Caki2 (cell line): ENCODE measurements around the gene PPP2R5D. TPM values are rescaled to one million over a fixed set of nuclear protein-coding genes. Genes with fewer than 3 reads are reported as not detected.

Source experiments
- DNase-seq: peaks from one replicate; pipeline ENCODE4 v3.0.0-alpha.2; 2015; ENCODE audit warnings: low read depth
- in situ Hi-C: cut with HindIII; loops from 2 replicates; pipeline ENCODE4 v1.10.0; 2016; ENCODE audit warnings: low sequenced_read_pairs, low pct_unique_long_range_greater_than_20kb, mixed read lengths
- total RNA-seq: library from RNA; depleted of rRNA; stranded (reverse); fragments of >200 nt; shearing (Covaris generic); gene quantifications from 2 replicates; pipeline ENCODE4 v1.2.3, GENCODE V29; 2014; ENCODE audit warnings: low replicate concordance

The PPP2R5D gene
- total RNA-seq, 1 experiment from 2014 or later, result 41.1 TPM

- in situ Hi-C loops, result no loop called here
- no peak for DNase-seq
Measured at GRCh38 chr6:43016176-43016942, 32.0 kb downstream of the PPP2R5D start.

DNA sequence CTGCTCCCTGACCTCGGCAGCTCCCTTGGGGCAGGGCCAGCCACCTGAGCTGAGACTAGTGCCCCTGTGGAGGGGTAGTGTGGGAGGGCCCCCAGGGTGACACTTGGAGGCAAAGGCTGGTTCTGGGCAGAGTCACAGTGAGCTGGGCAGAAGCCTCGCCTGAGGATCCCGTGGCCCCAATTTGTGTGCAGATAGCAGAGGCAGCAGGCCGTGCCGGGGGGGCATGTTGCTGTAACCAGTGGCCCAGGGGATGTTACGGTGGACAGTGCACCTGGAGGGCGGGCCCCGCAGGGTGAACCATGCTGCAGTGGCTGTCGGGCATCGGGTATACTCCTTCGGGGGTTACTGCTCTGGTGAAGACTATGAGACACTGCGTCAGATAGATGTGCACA lies 32.6 kb downstream of the PPP2R5D start:
- no peak for DNase-seq
- in situ Hi-C loops, result no loop called here

DNA sequence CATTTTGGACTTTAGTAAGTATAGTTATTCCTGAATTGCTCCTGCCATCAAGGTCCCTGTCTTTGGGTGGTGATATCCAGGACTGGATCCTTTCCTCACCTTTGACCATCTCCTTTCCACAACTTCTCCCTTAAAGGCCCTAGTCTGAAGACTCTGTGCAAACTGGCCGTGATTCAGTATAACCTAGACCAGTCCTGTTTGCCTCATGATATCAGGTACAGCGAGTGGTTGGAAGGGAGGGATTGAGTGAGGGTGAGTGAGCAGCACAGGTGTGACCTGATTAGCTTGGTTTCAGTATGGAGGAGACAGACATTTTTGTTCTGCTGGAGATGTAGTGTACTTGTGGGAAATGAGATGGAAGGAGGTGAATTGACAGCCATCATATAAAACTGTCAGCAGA lies 34.8 kb downstream of the PPP2R5D start:
- in situ Hi-C loops, result no loop called here

DNA sequence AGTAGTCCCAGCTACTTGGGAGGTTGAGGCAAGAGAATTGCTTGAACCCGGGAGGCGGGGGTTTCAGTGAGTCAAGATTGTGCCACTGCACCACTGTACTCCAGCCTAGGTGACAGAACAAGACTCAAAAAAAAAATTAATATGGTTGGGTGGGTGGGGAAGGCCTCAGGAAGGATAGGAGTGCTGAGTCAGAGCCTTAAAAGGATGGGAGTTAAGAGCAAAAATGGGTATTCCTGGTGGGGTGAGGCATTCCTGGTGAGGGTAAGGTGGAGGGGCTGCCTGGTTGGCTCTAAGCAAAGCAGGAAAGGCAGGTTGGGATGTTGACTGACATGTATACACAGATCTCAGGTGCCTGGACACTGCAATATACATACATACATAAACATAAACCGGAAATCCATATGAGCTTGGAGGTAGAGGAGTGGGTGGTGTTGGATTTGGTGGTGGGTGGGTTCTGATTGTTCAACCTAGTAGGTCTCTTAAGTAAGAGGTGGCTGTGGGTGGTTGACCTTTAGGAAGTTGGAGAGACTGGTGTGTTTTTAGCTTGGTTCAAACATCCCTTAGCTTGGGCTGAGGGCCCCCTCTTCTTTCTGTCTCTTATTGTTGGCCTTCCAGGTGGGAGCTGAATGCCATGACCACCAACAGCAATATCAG lies 35.8 kb downstream of the PPP2R5D start:
- in situ Hi-C loops, result no loop called here
- DNase-seq, result no peak

More for the DNA sequence above, 34.8 kb downstream of the PPP2R5D start:
- DNase-seq, result no peak

DNA sequence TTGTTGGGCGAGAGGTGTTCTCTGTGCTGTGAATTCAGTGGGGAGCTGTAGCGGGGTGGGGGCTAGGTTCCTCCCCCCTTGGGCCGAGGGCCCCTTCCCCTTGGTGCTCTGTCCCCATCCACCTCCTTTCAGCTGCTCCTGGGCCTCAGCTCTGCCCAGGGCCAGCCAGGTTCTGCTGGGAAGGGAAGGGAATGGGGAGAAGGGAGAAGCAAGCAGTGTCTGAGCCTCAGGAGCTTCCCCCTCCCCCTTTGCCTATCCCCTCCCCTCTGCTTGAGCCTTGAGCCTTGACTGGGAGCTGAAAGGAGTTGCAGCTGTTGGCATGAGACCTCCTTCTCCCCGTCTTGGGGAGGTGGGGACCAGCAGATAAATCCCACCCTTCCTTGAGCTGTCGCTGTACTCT lies 36.5 kb downstream of the PPP2R5D start:
- in situ Hi-C loops, result no loop called here
- DNase-seq, result no peak

DNA sequence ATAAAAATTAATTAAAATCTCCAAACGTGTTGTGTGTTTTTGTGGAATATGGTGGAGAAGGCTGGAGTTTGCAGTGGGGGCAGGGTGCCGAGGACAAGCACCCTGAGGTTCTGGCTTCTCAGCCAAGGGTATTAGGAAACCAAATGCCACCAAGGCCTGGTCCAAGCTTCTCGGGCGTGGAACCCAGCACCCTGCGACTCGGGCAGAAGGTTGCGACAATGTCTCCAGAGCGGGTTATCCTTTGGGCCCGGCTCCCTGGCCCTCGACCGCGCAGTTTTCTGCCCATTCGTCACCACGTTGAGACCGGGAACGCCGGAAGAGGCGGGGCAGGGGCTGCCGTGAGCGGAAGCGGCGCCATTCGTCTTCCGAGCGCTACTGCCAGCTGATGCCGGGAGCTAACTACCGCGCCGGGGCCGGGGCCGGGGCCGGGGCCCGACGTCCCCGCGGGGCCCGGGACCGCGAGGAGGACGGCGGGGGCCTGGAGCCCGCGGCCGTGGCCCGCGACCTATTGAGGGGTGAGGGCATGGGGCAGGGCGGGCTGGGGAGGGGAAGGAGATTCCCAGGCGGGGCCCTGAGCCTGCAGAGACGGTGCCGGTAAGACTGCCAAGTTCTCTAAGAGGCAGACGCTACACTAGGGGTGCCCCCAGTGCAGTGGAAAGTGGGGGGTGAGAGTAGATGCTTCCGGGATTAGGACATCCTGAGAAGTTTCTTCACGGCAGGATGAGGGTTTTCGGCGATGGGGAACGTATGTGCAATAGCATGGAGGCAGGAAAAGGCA lies 37.1 kb downstream of the PPP2R5D start, which contains the start of gene RRP36:
RRP36 (plus strand) TSS at position 354 of the 778 bp plus-strand sequence; CDS start at position 386, 32 bp downstream.
- in situ Hi-C loops, result no loop called here
- peak; percentile 64 for DNase-seq

DNA sequence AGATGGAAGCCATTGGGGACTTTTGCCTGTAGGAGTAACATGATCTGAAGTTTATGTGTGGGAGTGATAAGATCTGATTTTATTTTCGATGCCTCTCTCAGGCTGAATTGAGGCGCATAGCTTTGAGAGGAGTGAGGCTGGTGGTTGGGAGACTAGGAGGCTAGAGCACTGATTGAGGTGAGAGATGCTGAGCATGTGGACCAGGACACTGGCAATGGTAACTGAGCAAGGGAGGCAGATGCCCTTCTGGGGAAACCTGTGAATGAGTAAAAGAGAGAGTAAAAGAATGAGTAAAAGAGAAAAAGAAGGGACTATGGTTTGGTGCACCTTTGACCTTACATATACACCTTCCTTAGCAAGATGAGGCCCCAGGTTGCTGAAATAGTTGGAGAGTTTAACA lies 40.1 kb downstream of the PPP2R5D start:
- in situ Hi-C loops, result no loop called here
- no peak for DNase-seq

DNA sequence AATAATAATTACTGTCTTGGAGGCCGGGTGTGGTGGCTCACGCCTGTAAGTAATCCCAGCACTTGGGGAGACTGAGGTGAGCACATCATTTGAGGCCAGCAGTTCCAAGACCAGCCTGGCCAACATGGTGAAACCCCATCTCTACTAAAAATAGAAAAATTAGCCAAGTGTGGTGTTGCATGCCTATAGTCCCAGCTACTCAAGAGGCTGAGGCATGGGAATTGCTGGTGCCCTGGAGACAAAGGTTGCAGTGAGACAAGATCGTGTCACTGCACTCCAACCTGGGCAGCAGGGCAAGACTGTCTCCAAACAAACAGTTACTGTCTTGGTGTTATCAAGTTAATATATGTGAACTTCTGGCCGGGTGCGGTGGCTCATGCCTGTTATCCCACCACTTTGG lies 42.0 kb downstream of the PPP2R5D start:
- in situ Hi-C loops, result no loop called here
- DNase-seq, result no peak

- in situ Hi-C loops, result no loop called here
- DNase-seq, result no peak
Measured at GRCh38 chr6:43029120-43029519, 44.8 kb downstream of the PPP2R5D start.

- in situ Hi-C loops, result no loop called here
- no peak for DNase-seq
Measured at GRCh38 chr6:43032326-43032725, 48.0 kb downstream of the PPP2R5D start.

GRCh38 chr6:43033496-43034189 lies 49.3 kb downstream of the PPP2R5D start:
- DNase-seq, result no peak
- in situ Hi-C loops, result no loop called here

DNA sequence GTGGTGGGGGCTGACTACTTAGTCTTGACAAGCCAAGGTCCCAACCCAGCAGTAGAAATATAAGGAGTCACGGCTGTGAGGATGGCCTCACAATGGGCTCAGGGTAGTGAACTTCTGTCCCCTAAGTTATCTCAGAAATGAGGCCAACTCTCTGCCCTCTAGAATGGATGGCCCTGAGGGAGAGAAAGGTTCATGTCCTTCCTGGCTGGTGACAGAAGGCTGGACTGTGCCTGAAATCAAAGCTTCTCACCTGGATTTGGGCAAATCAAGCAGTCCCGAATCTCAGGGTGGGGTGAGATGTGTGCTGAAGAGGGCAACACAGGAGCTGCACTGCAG lies 49.8 kb downstream of the PPP2R5D start:
- in situ Hi-C loops, result no loop called here
- no peak for DNase-seq

- in situ Hi-C loops, result no loop called here
Measured at GRCh38 chr6:43035495-43036194, 51.3 kb downstream of the PPP2R5D start.

GRCh38 chr6:43036712-43037111 lies 52.3 kb downstream of the PPP2R5D start:
- in situ Hi-C loops, result no loop called here
- no peak for DNase-seq

More at GRCh38 chr6:43035495-43036194, 51.3 kb downstream of the PPP2R5D start:
- no peak for DNase-seq

DNA sequence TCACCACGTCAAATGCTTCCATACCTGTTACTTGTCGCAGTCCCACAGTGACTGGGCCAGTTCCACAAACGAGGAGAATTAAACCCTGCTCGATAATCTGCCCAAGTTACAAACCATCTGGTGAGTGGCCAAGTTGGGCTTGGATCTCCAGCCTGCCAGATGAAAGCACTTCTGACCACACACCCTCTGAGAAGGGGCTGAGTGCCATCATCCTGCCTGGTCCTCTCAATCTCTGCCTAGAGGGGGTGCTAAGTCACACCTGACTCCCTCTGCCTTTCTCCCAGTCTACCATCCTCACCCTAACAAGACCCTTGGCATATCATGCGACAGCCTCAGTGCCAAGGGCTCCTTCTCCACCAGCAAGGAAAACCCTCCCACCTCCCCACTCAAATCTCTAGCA lies 52.8 kb downstream of the PPP2R5D start:
- in situ Hi-C loops, result no loop called here
- DNase-seq, result no peak

GRCh38 chr6:43037706-43038105 lies 53.3 kb downstream of the PPP2R5D start:
- DNase-seq, result no peak
- in situ Hi-C loops, result no loop called here

DNA sequence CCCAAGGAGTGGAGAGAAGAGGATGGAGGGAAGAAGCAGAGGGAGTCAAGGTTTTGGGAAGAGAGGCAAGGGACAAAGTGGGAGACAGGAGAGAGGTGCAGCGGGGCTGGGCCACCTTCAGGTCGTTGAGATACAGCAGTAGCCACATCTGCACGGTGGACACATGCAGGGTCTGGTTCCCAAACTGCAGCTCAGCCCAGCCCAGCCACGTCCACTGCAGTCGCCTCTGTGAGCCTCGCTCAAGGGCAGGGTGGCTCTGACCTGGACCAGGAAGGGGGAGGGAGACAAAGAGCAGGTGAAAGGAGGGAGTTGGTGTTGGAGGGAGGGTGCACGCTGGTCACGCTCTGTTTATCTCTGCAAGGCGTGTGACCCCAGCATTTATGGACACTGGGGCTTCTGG lies 54.4 kb downstream of the PPP2R5D start:
- no peak for DNase-seq
- in situ Hi-C loops, result no loop called here
